HCEC 1CT (cell line): Measurements from ENCODE around the gene ZNF211.

Source experiments
- DNase-seq: peaks from one replicate; pipeline ENCODE4 v3.0.0-alpha.2; 2017

The ZNF211 gene

DNA sequence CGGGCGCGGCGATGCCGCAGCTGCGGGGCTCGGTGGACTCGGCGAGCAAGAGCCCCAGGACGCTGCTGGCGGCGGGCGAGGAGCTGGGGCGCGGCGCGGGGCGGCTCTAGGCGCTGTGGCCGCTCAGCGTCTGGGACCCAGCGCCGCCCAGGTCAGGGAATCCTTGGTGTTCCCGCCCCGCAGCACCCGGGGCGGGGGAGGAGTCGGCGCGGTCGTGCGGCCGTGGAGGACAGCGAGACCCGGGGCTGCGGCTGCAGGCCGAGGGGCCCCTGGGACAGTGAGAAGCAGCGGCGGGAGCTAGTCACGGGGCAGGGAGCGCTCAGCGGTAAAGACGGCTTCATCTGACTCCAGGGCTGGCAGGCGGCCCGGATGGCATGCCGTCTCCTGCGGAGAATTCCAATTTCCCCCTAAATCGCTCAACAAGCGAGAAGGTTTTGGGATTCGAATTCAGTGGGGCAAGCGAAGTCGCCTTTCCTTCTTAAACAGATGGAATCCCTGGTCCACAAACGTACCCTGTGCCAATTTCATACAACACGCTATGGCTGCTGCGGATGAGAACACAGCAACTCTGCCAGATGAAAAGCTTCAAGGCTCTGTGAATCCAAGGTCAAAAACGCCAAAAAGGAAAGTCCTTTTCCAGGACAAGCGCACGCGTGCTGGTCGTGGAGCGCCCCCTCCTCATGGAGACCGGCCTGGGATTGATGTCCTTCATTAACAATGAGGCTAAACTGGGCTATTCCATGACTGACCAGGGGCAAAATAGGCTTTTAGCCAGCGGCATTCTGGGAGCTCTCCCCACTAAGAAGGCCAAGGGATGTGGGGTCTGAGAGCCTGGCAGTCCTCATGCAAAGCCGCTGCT lies 31.5 kb downstream of the ZNF211 start:
- DNase-seq: peak; percentile 26

DNA sequence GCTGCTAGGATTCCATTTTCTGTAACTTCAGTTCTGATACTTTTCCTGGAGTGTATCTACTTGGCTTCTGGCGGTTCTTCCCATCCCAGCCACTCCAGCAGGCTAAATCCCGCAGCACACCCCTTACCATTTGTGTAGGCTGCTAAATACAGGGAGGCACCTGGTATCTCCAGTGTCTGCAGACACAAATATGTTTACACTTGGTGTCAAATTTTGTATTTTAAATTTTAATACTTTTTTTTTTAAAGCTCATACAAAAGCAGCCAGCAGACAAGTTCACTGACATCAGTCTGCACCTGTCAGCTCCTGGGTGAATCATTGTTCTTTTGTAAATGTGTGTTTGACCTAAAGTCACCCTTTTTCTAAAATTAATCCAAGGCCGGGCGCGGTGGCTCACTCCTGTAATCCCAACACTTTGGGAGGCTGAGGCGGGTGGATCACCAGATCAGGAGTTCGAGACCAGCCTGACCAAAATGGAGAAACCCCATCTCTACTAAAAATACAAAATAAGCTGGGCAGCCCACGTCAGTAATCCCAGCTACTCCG lies 32.4 kb downstream of the ZNF211 start:
- no peak for DNase-seq

DNA sequence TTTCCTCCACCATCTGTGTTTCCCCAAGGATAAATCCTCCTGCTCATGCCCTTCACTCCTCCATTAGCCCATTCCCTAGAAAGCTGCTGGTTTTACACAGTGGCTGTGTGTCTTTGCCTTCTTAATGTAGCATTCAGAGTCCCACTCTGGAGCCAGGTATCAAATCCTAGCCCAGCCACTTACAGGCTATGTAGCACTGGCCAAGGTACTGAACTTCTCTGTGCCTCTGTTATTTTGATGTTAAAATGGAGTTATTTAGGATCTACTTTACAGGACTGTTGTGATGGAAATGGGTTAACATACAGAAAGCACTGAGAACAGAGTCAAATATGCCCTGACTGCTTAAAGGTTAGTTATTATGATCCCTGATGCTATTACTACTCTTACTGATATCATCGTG lies 34.3 kb downstream of the ZNF211 start:
- no peak for DNase-seq

DNA sequence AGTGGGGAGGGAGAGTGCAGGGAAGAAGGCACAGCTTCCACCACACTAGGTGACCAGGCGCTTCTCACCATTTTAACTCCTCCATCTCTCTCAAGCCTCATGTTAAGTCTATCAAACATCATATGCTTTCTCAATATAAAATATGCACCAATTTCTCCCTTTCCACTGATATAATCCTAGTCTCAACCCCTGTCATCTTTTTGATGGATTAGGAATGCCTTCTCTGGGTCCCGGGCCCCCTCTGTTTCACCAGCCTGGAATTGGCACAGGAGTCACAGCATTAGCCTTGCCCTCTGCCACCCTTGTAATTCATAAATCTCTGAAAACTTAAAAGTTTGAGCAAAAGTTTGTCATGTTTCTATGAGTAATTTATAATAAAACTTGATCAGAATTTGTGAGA lies 35.7 kb downstream of the ZNF211 start, which contains the start of gene ZSCAN4:
TSS of gene ZSCAN4 (plus strand) at position 301 of the 400 bp plus-strand sequence. CDS start 7,211 bp downstream, outside the sequence.
- no peak for DNase-seq

DNA sequence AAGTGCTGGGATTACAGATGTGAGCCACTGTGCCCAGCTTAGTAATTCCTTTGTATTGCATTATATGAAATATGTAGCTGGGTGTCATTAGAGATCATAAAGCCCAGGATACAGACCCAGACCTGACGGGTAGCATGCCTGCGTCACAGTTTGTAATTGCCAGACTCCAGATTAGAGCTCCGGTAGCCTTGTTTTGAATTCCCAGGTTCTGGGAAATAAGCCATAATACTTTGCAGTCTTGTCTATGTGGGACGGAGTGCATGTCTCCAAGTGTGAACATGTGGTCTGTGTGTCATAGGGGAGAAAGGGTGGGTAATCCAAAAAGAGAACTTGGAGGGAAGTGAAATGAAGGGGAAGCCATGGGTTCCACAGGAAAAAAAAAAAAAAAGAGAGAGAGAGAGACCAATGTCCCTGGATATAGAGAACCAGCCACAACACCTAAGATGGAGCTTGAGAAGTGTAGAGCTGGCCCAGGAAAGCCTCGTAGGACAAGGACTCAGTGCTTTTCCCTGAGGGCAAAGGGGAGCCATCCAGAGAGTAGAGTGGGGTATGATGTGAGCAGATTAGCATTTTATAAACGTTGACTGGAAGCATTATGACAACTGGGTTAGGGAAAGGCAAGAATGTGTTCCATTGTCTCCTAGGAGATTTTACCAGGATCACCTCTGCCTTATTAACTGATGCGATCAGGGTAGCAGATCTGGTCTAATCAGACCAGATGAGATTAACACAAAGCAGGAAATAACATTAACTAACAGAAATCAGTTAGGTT lies 38.3 kb downstream of the ZNF211 start:
- DNase-seq: no peak

DNA sequence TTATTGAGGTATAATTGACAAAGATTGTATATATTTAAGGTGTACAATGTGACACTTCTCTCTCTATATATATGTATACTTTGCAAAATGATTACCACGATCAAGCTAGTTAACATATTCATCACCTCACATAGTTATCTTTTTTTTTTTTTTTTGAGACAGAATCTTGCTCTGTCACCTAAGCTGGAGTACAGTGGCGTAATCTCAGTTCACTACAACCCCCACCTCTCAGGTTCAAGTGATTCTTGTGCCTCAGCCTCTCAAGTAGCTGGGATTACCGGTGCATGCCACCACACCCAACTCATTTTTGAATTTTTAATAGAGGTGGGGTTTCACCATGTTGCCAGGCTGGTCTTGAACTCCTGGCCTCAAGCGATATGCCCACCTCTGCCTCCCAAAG lies 39.5 kb downstream of the ZNF211 start:
- no peak for DNase-seq

DNA sequence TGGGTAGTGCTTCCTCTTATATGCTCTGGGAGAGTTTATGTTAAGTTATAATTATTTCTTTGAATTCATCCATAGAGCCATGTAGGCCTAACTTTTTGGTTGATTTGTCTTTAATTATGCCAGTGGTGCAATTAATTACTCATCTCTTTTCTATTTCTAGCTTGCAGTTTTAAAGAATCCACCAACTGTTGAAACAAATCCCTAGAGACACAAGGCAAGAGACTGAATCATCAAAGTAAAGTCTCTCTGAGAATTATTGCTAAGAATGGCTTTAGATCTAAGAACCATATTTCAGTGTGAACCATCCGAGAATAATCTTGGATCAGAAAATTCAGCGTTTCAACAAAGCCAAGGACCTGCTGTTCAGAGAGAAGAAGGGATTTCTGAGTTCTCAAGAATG lies 42.9 kb downstream of the ZNF211 start:
- DNase-seq: no peak

DNA sequence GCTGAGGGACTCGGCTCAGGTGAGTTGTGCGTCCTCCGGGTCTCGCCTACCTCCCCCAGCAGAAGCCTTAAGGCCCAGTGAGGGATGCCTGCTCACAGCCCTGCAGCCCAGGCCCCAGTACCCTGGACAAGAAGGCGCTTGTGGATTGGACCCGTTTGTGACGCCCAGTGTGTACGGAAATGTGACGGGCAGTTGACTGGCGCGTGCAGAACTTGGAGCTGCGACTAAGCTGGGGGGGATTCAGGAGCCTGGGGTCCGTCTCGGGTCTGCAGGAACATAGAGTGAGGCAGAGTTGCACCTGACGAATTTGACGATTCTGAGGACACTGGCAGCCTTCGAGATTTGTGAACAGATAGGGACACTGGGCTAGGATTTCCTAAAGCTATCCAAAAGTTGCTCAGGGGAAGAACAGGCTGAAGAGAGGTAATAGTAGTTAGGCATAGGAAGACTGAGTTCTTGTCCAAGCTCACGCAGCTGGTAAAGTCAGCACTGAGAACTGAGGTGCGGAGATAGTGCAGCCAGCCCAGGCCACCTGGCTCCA lies 49.3 kb downstream of the ZNF211 start:
- no peak for DNase-seq

DNA sequence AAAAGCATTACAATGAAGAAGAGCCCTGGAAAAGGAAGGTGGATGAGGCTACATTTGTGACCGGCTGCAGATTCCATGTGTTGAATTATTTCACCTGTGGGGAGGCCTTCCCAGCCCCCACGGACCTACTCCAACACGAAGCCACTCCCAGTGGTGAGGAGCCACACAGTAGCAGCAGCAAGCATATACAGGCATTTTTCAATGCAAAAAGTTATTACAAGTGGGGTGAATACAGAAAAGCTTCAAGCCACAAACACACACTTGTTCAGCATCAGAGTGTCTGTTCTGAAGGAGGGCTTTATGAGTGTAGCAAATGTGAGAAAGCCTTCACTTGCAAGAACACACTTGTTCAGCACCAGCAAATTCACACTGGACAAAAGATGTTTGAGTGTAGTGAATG lies 53.8 kb downstream of the ZNF211 start:
- no peak for DNase-seq

DNA sequence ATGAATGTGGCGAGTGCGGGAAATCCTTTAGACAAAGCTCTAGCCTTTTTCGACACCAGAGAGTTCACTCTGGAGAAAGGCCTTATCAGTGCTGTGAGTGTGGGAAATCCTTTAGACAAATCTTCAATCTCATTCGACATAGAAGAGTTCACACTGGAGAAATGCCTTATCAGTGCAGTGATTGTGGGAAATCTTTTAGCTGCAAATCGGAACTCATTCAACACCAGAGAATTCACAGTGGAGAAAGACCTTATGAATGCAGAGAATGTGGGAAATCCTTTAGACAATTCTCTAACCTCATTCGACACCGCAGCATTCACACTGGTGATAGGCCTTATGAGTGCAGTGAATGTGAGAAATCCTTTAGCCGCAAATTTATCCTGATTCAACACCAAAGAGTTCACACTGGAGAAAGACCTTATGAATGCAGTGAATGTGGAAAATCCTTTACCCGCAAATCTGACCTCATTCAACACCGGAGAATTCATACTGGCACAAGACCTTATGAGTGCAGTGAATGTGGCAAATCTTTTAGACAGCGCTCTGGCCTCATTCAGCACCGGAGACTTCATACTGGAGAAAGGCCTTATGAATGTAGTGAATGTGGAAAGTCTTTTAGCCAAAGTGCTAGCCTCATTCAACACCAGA lies 54.5 kb downstream of the ZNF211 start:
- DNase-seq: no peak

DNA sequence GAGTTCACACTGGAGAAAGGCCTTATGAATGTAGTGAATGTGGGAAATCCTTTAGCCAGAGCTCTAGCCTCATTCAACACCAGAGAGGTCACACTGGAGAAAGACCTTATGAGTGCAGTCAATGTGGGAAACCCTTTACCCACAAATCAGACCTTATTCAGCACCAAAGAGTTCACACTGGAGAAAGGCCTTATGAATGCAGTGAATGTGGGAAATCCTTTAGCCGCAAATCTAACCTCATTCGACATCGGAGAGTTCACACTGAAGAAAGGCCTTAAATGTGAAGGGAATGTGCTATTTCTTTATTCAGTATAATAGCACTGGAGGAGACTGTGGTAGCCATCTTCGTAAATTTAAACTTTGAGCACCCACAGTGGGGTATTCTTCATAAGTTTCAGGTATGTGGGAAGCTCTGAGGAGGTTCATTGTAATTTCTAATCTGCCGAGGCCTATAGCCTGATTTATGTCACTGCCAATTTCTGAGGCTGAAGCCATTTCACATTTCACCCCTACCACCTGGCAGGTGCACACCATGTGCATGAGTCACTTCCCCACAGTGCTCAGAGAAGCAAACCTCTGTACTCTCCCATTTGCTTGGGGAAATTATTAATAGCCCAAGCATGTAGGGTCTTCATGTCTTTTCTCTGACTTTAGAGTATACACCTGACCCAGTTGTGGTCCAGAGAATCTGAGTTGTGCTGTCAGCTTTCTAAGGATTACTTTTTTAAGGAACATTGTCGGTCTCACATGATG lies 55.2 kb downstream of the ZNF211 start:
- DNase-seq: no peak

DNA sequence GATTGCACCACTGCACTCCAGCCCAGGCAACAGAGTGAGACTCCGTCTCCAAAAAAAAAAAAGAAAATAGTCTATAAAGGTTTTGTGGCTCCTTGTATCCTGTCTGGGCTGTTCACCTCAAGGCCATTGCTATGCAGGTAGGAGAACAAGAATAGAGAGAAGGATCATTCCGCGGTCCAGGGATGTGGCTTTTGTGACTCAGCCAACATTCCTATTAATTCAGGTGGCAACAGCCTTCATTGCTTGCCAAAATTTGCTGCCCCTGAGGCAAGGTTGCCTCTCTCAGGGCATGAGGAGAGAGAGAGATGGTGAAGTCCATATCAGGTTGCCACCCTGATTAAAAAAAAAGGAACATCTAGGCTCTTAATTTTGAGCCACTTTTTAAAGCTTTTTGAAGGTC lies 56.8 kb downstream of the ZNF211 start:
- DNase-seq: no peak
